IPS-20b (cell line): Measurements from ENCODE around the gene SETX.
"Not testable (repeated sequence)": the region's sequence is repeated elsewhere in the genome, so short reads cannot be mapped to it uniquely, and the experiment has no call there.

ENCODE experiments used
- H3K27ac ChIP-seq: one replicate; pipeline ENCODE4 v1.5.1; 2013; ENCODE audit warnings: low read length
- H3K27me3 ChIP-seq: 2 replicates; pipeline ENCODE4 v1.6.1; 2013; ENCODE audit warnings: mild to moderate bottlenecking, low read length, inconsistent platforms; ENCODE audit not compliant: insufficient read depth
- H3K36me3 ChIP-seq: 2 replicates; pipeline ENCODE4 v1.6.1; 2013; ENCODE audit warnings: low read depth, mild to moderate bottlenecking, inconsistent platforms, low read length, moderate library complexity; ENCODE audit not compliant: insufficient read depth
- H3K4me1 ChIP-seq: 2 replicates; pipeline ENCODE4 v1.6.1; 2013; ENCODE audit warnings: mild to moderate bottlenecking, control low read depth, inconsistent platforms, low read length, moderate library complexity; ENCODE audit not compliant: insufficient read depth
- H3K4me3 ChIP-seq: 2 replicates; pipeline ENCODE4 v1.5.1; 2013; ENCODE audit warnings: mild to moderate bottlenecking, low read length, inconsistent platforms
- H3K9ac ChIP-seq: 2 replicates; pipeline ENCODE4 v1.6.1; 2013; ENCODE audit warnings: low read depth, mild to moderate bottlenecking, inconsistent platforms, low read length, moderate library complexity
- H3K9me3 ChIP-seq: 2 replicates; pipeline ENCODE4 v1.6.1; 2013; ENCODE audit warnings: mild to moderate bottlenecking, low read depth, low read length, inconsistent platforms; ENCODE audit not compliant: insufficient read depth

The SETX gene

GRCh38 chr9:132309056-132309455, 45.7 kb downstream of the SETX start:
- no peak overlapping the region for H3K4me3 ChIP-seq
- H3K9ac ChIP-seq: no peak overlapping the region
- H3K4me1 ChIP-seq: no peaks in the 10 kb centered on the region
- H3K27ac ChIP-seq: no peak overlapping the region
- peaks cover 83% of the 10 kb centered on the region for H3K36me3 ChIP-seq
- H3K9me3 ChIP-seq: no peaks in the 10 kb centered on the region
- H3K27me3 ChIP-seq: no peaks in the 10 kb centered on the region

GRCh38 chr9:132301521-132301920, 53.3 kb downstream of the SETX start:
- Histone ChIP-seq H3K27ac (no peak overlapping the region), H3K4me3 (no peak overlapping the region), H3K9me3 (no peaks in the 10 kb centered on the region), H3K36me3 (peaks cover 75% of the 10 kb centered on the region), H3K4me1 (0 out of 2 replicates have a peak, but pooled peaks cover 6% of the 10 kb centered on the region), H3K9ac (no peak overlapping the region), H3K27me3 (no peaks in the 10 kb centered on the region)

GRCh38 chr9:132299221-132299620, 55.6 kb downstream of the SETX start:
- Histone ChIP-seq H3K4me3 (no peak overlapping the region), H3K9me3 (no peaks in the 10 kb centered on the region), H3K4me1 (0 out of 2 replicates have a peak, but pooled peaks cover 6% of the 10 kb centered on the region), H3K36me3 (peaks cover 87% of the 10 kb centered on the region), H3K9ac (no peak overlapping the region), H3K27me3 (no peaks in the 10 kb centered on the region), H3K27ac (no peak overlapping the region)

- Histone ChIP-seq H3K27ac (no peak overlapping the region), H3K9ac (no peak overlapping the region), H3K27me3 (no peaks in the 10 kb centered on the region), H3K4me3 (no peak overlapping the region), H3K36me3 (peaks cover 76% of the 10 kb centered on the region), H3K4me1 (0 out of 2 replicates have a peak, but pooled peaks cover 6% of the 10 kb centered on the region), H3K9me3 (no peaks in the 10 kb centered on the region)
These were observed 59.6 kb downstream of the SETX start for GRCh38 chr9:132295181-132295580.

- Histone ChIP-seq H3K36me3 (peaks cover 67% of the 10 kb centered on the region), H3K27me3 (no peaks in the 10 kb centered on the region), H3K9ac (no peak overlapping the region), H3K4me1 (0 out of 2 replicates have a peak, but pooled peaks cover 4% of the 10 kb centered on the region), H3K4me3 (no peak overlapping the region), H3K27ac (no peak overlapping the region), H3K9me3 (no peaks in the 10 kb centered on the region)
These were observed 61.6 kb downstream of the SETX start for GRCh38 chr9:132293145-132293721.

GRCh38 chr9:132288966-132289365, 65.8 kb downstream of the SETX start:
- H3K4me3 ChIP-seq: no peak overlapping the region
- peaks cover 64% of the 10 kb centered on the region for H3K36me3 ChIP-seq
- no peaks in the 10 kb centered on the region for H3K27me3 ChIP-seq
- H3K9me3 ChIP-seq: no peaks in the 10 kb centered on the region
- no peaks in the 10 kb centered on the region for H3K4me1 ChIP-seq
- no peak overlapping the region for H3K9ac ChIP-seq
- no peak overlapping the region for H3K27ac ChIP-seq

GRCh38 chr9:132288361-132288760, 66.4 kb downstream of the SETX start:
- H3K4me3 ChIP-seq: no peak overlapping the region
- H3K27me3 ChIP-seq: no peaks in the 10 kb centered on the region
- H3K9ac ChIP-seq: no peak overlapping the region
- no peaks in the 10 kb centered on the region for H3K9me3 ChIP-seq
- peaks cover 67% of the 10 kb centered on the region for H3K36me3 ChIP-seq
- no peaks in the 10 kb centered on the region for H3K4me1 ChIP-seq
- no peak overlapping the region for H3K27ac ChIP-seq

GRCh38 chr9:132287256-132287760, 67.5 kb downstream of the SETX start:
- Histone ChIP-seq H3K4me3 (no peak overlapping the region), H3K27ac (no peak overlapping the region), H3K9me3 (no peaks in the 10 kb centered on the region), H3K9ac (no peak overlapping the region), H3K27me3 (no peaks in the 10 kb centered on the region), H3K4me1 (no peaks in the 10 kb centered on the region), H3K36me3 (peaks cover 72% of the 10 kb centered on the region)

GRCh38 chr9:132283863-132284262, 70.9 kb downstream of the SETX start:
- Histone ChIP-seq H3K4me3 (no peak overlapping the region), H3K9me3 (no peaks in the 10 kb centered on the region), H3K9ac (no peak overlapping the region), H3K4me1 (no peaks in the 10 kb centered on the region), H3K27ac (no peak overlapping the region), H3K27me3 (no peaks in the 10 kb centered on the region), H3K36me3 (peaks cover 96% of the 10 kb centered on the region)

GRCh38 chr9:132283165-132283564, 71.6 kb downstream of the SETX start:
- Histone ChIP-seq H3K27me3 (no peaks in the 10 kb centered on the region), H3K4me1 (no peaks in the 10 kb centered on the region), H3K9ac (no peak overlapping the region), H3K27ac (no peak overlapping the region), H3K4me3 (no peak overlapping the region), H3K9me3 (no peaks in the 10 kb centered on the region), H3K36me3 (peaks cover 96% of the 10 kb centered on the region)

- Histone ChIP-seq H3K9ac (no peak overlapping the region), H3K4me3 (no peak overlapping the region), H3K9me3 (no peaks in the 10 kb centered on the region), H3K27me3 (no peaks in the 10 kb centered on the region), H3K27ac (no peak overlapping the region), H3K36me3 (peaks cover 95% of the 10 kb centered on the region), H3K4me1 (no peaks in the 10 kb centered on the region)
These were observed 79.9 kb downstream of the SETX start for GRCh38 chr9:132274861-132275260.

GRCh38 chr9:132269704-132270516, 84.9 kb downstream of the SETX start:
- not testable (repeated sequence) for H3K9me3 ChIP-seq, H3K9ac ChIP-seq, H3K27me3 ChIP-seq, H3K27ac ChIP-seq, H3K4me1 ChIP-seq, H3K4me3 ChIP-seq
- peaks cover 87% of the 10 kb centered on the region for H3K36me3 ChIP-seq
